GM19035 (cell line): Measurements from ENCODE around the gene CD48.

Experiments used
- ATAC-seq: cut with Tn5 transposase; IDR thresholded peaks from one replicate; pipeline ENCODE4 v1.9.1; 2021; ENCODE audit not compliant: unreplicated experiment

CD48 gene

DNA sequence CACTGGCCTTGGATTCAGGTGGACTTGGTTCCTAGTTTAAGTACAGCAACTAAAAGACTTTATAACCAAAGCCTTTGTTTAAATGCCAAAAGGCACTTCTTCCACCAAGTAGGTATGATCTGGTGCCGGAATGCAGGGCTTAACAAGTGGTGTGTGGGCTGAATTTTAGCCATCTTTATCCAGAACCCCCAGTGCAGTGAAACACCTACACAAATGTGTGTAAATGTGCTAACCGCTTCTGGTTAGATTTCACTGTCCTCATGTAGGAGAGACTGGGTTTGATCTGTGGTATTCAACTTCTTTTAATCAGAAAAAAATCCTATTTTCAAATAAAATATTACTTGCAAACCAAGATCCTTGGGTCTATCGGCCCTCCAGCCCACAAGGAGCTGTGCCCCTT is 75.1 kb downstream of the CD48 start:
- no peak for ATAC-seq

DNA sequence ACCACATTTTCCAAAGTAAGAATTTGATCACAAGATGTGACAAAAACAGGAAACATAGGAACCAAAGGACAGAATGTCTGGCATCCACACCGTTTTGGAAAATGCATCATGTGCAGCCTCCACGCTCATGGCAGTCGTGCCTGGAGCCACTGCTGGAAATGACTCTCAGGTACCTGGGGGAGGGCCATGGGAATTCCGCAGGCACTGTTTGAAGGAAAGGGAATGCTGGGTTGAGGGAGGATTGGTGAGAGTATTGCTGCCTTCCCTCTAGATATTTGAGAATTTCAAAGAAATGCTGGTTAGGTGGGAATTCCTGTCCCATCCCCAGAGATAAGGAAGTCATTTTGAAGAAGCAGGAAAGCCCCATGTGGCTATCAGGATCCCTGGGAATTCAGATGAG is 75.5 kb downstream of the CD48 start:
- no peak for ATAC-seq

DNA sequence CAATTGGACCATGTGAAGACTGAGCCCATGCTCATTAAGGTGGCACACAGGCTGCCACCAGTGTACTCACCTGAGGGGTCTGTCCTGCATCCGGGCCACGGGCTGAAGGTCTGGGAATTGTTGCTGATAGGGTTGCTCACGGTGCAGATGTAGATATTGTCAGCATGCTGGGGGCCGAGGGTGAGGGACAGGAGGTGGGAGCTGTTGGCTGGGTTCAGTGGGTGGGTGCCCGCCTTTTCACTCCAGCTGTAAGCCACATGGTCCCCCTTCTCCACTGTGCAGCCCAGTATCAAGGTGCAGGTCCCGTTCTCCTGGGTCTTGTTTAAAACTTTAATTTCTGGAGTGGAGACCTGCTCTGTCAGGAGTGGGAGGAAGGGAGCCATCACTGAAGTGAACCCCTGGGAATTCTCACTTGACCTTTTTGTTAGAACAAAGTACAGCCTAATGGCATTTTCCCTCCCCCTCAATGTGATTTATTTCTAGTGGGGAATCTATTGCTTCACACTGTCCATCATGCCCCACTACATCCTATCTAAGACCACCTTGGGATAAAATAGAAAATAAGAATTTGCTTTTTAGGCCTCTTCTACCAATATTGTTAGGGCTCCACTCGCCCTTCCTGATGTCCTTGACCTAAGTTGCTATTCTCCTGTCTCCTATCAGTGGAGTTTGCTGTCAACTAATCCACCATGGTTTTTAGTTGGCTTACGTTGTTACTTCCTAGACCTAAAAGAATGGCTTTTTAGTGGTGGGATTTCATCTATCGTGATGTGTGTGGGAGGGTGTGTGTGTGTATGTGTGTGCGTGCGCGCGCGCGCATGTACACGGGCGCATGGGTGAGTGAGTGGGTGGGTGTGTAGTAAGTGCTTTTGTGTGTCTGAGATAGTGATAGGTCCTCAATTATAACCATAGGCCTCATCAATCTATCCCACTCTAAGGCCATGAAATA is 76.8 kb downstream of the CD48 start:
- ATAC-seq = no peak

- no peak for ATAC-seq
Observed at GRCh38 chr1:160633330-160633903, 78.2 kb downstream of the CD48 start.

DNA sequence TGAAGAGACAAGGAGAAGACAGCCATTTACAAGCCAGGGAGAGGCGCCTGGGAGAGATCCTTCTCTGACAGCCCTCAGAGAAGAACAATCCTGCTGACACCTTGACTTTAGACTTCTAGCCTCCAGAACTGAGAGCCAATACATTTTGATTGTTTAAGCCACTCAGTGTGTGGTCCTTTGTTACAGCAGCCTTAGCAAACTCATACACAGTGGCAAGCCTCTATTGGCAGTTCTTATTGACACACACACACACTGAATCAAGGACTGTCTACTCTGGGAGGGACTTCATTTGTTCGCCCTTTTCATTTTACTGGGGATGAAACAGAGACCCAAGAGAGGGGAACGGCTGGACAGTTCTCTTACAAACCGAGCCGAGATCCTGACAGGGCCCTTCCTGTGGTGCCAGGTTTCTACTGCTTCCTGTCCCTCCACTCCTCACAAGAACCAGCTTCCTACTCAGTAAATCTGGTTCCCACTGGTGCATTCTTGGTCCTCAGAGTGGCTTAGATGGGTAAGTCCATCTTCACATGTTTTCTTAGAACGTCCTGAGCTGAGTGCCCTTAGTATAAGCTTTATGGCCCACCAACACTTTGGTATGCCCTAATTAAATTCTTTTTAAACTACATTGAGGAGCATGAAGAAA is 79.5 kb downstream of the CD48 start:
- no peak for ATAC-seq

DNA sequence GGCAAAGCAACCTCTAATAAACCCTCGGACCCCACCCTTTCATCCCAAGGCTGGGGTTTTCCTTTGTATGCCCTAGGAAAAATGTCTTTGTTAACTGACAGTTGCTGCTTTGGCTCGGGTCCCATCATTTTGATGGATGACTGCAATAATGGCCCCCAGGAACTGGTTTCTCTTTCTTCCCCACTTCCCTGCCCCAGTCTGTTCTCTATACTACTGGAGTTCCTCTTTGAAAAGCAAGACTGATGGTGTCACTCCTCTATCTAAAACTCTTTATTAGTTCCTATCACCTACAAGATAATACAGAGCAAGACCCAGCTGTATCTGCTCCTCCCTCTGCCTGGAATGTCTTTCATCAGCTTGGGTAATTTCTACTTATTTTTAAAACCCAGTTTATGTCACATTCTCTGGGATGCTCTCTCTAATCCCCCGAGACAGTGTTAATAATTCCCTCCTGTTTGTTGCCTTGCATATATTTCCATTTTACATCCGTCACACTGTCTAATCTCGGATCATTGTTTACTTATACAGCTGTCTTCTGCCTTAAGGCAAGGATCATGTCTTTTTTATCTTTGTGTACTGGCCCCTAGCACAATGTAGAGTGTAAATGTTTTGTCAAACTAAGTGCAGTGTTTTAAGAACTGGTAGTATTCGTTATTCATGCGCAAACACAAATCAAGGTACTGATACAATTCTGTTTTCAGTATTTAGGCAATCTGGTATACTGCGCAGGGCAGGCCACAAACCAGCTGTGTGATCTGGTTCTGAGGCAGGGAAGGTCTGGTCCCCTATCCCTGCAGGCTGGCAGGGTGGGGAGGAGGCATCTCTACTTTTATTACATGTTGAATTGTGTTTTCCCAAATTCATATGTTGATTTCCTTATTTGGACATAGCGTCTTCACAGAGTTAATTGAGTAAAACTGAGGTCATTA is 80.8 kb downstream of the CD48 start:
- no peak for ATAC-seq

GRCh38 chr1:160629286-160630210 is 82.1 kb downstream of the CD48 start:
- no peak for ATAC-seq

DNA sequence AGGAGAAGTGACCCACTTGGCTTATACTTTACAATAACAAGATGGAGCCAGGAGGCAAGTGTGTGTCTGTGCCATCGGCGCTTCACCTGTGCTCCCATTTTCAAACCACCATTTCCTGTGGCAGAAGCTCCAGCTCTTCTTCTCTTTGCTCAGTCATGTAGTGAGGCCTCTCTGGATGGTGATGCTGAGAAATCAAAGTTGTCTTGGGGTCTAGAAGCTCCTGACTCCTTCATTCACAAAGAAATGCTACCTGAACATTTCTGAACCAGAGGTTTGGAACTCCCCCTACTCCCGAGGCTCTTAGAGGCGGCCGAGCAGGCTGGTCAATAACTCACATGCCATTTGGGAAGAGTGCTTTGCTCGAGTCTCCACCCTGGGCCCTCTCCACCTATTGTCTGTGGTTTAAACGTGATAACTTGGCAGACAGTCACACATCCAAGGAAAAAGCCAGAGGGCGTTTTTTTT is 82.8 kb downstream of the CD48 start:
- no peak for ATAC-seq
